Endothelial cell of umbilical vein (primary cell): Measurements from ENCODE around the gene PGAM1. TPM values are rescaled to one million over a fixed set of nuclear protein-coding genes. Genes with fewer than 3 reads are reported as not detected.
A peak's percentile ranks its signal among the peaks of the same experiment; 100 is the strongest.

Experiments used
- BruUV-seq: library from RNA; stranded (reverse); fragments of 400-500 nt; replicated peaks from 2 replicates; lab custom pipeline; 2021; lab: Mats Ljungman, UMichigan
- CTCF ChIA-PET: fragments of 300-600, 350-600 bp; sonication (Branson Sonifier 250); formaldehyde crosslinking; loops from one replicate; lab custom pipeline; 2021; ENCODE audit warnings: antibody characterized with exemption, inconsistent platforms; lab: Charles Lee
- POLR2A ChIA-PET: fragments of 300-600, 350-600 bp; sonication (Branson Sonifier 250); formaldehyde crosslinking; loops from one replicate; lab custom pipeline; 2021; ENCODE audit warnings: antibody characterized with exemption, inconsistent platforms; lab: Charles Lee
- DNase-seq: peaks from one replicate; pipeline ENCODE4 v3.0.0-alpha.2; 2011; ENCODE audit warnings: low read depth, low spot score
- FAIRE-seq: peaks from 2 replicates; lab custom pipeline; 2011; peaks lifted over from hg19 to GRCh38; lab: Jason Lieb, UNC
- H2AFZ ChIP-seq: 2 replicates; pipeline ENCODE4 v1.6.0; 2012; ENCODE audit warnings: low read depth, low read length, control low read depth, inconsistent platforms
- H3K27ac ChIP-seq: 2 replicates; pipeline ENCODE4 v1.5.1; 2011; ENCODE audit warnings: low read depth, mild to moderate bottlenecking, control low read depth, low read length, moderate library complexity; ENCODE audit not compliant: insufficient read depth
- H3K27me3 ChIP-seq, 2 experiments: 2 replicates each; pipeline versions ENCODE4 v1.6.0 to v1.6.1; 2011; ENCODE audit warnings: low read length in 2 of 2, mixed read lengths in 1 of 2; ENCODE audit not compliant: control insufficient read depth in 2 of 2, insufficient read depth in 2 of 2
- H3K36me3 ChIP-seq, 2 experiments: 2 replicates in 1 of 2; 3 replicates in 1 of 2; pipeline ENCODE4 v1.5.1; 2011; ENCODE audit warnings: low read length in 2 of 2, mild to moderate bottlenecking in 1 of 2, moderate library complexity in 1 of 2; ENCODE audit not compliant: control insufficient read depth in 2 of 2, insufficient read depth in 2 of 2; ENCODE audit errors: extremely low read depth in 1 of 2
- H3K4me1 ChIP-seq: 3 replicates; pipeline ENCODE4 v1.5.1; 2011; ENCODE audit warnings: mild to moderate bottlenecking, low read length; ENCODE audit not compliant: control insufficient read depth, insufficient read depth; ENCODE audit errors: extremely low read depth
- H3K4me2 ChIP-seq: 2 replicates; pipeline ENCODE4 v1.6.1; 2011; ENCODE audit warnings: low read length, control low read depth, mixed read lengths; ENCODE audit not compliant: insufficient read depth
- H3K4me3 ChIP-seq, 3 experiments: fragments of 200-600 bp in 1 of 3; sonication (generic), shearing (Covaris generic) in 1 of 3; replicated peaks in 1 of 3; 2 replicates each; pipeline ENCODE4 v1.5.1; 2011 to 2016; ENCODE audit warnings: control low read depth in 3 of 3, low read length in 3 of 3, mild to moderate bottlenecking in 2 of 3, inconsistent platforms in 1 of 3, low read depth in 1 of 3, moderate library complexity in 1 of 3; ENCODE audit not compliant: insufficient read depth in 1 of 3
- H3K79me2 ChIP-seq: 2 replicates; pipeline ENCODE4 v1.6.0; 2012; ENCODE audit warnings: low read length, inconsistent platforms; ENCODE audit not compliant: control insufficient read depth, insufficient read depth
- H3K9ac ChIP-seq: replicated peaks from 2 replicates; pipeline ENCODE3; 2011; ENCODE audit warnings: low read length, control low read depth; ENCODE audit not compliant: insufficient read depth; ENCODE audit errors: extremely low read depth
- H3K9me1 ChIP-seq: replicated peaks from 3 replicates; pipeline ENCODE4 v1.6.0; 2011; ENCODE audit warnings: mild to moderate bottlenecking, low read length; ENCODE audit not compliant: control insufficient read depth, insufficient read depth; ENCODE audit errors: extremely low read depth
- H3K9me3 ChIP-seq: replicated peaks from 2 replicates; pipeline ENCODE4 v1.5.1; 2012; ENCODE audit warnings: low read length, inconsistent platforms; ENCODE audit not compliant: control insufficient read depth, insufficient read depth
- H4K20me1 ChIP-seq: replicated peaks from 2 replicates; pipeline ENCODE3; 2011; ENCODE audit warnings: mild to moderate bottlenecking, low read length; ENCODE audit not compliant: control insufficient read depth, insufficient read depth; ENCODE audit errors: extremely low read depth
- CTCF ChIP-seq, 2 donors: IDR thresholded peaks; 1 replicate in 1 of 2; 2 replicates in 1 of 2; pipeline ENCODE4 v1.5.1; 2011; ENCODE audit warnings: low read length in 2 of 2, mild to moderate bottlenecking in 2 of 2, moderate library complexity in 2 of 2, control low read depth in 1 of 2, inconsistent platforms in 1 of 2, low read depth in 1 of 2; ENCODE audit not compliant: insufficient read depth in 1 of 2; ENCODE audit errors: extremely low read depth in 1 of 2
- EZH2 ChIP-seq: IDR thresholded peaks from 2 replicates; pipeline ENCODE4 v1.6.1; 2012; ENCODE audit warnings: borderline replicate concordance, low read depth, mild to moderate bottlenecking, moderate library complexity, low read length, inconsistent platforms; ENCODE audit not compliant: severe bottlenecking
- GATA2 ChIP-seq: IDR thresholded peaks from 2 replicates; pipeline ENCODE4 v1.7.0; 2011; ENCODE audit warnings: low read depth, mild to moderate bottlenecking, moderate library complexity, mixed read lengths, low read length; ENCODE audit not compliant: insufficient read length, insufficient read depth
- MAX ChIP-seq: IDR thresholded peaks from 2 replicates; pipeline ENCODE4 v1.6.1; 2011; ENCODE audit not compliant: insufficient read depth, insufficient read length
- MYC ChIP-seq: IDR thresholded peaks from one replicate; pipeline ENCODE4 v1.6.1; 2011; ENCODE audit warnings: mild to moderate bottlenecking, low read depth, low read length
- POLR2AphosphoS5 ChIP-seq: IDR thresholded peaks from 2 replicates; pipeline ENCODE4 v1.6.1; 2012; ENCODE audit warnings: low read depth, mild to moderate bottlenecking, control low read depth, low read length, moderate library complexity; ENCODE audit not compliant: insufficient read depth
- dilution Hi-C: fragments of 300-500 bp; cut with MboI; formaldehyde crosslinking; loops from one replicate; pipeline ENCODE4 v1.15.0; 2019; ENCODE audit warnings: low sequenced_read_pairs; ENCODE audit not compliant: extremely low pct_ligation_motif_present
- intact Hi-C: fragments of 100-400 bp; cut with micrococcal nuclease; formaldehyde crosslinking; loops from one replicate; pipeline ENCODE4 v1.10.0; 2022
- polyA plus RNA-seq, 4 experiments: library from polyadenylated mRNA; depleted of rRNA in 3 of 4; stranded (reverse) in 3 of 4; unstranded in 1 of 4; fragments of >200 nt; gene quantifications; 2 replicates each; pipeline versions ENCODE4 v1.2.1 to v1.2.3, GENCODE V29; 2011 to 2012; ENCODE audit warnings: missing spikeins in 1 of 4
- total RNA-seq: library from RNA; stranded (reverse); gene quantifications from 2 replicates; pipeline ENCODE4 v1.2.3, GENCODE V29; 2021

PGAM1 gene
- total and polyA plus RNA-seq, 2 donors (not counting 3 experiments of a cell fraction or from before 2014, with no cell fraction given) = 375 TPM

GRCh38 chr10:97434557-97434956 is 8.6 kb downstream of the PGAM1 start:
- TF ChIP-seq GATA2 (no peak), CTCF (IDR thresholded peaks at IDR 0.05; ENCODE audit: extremely low read depth in 1 of 2, insufficient read depth in 1 of 2, low read depth in 1 of 2, low read length in 2 of 2) (no peak), MAX (no peak), POLR2AphosphoS5 (peak; percentile 37)
- H3K4me3 ChIP-seq = no peak overlapping the region
- dilution Hi-C loops = no loop called here
- no peak overlapping the region for H3K9ac ChIP-seq
- intact Hi-C loops = no loop called here
- BruUV-seq = no TSS peak
- ChIA-PET CTCF (interaction anchor here (1.0 to 1.5 kb wide), 5 partner anchors 25 to 179 kb away, joined by 3 to 11 read pairs (median 3); no protein-coding TSS in a partner anchor), POLR2A (no interaction called here)
- DNase-seq (no peak), FAIRE-seq (no peak)
- H3K9me3 ChIP-seq = no peaks in the 10 kb centered on the region
- H3K4me2 ChIP-seq = no peak overlapping the region
- no peaks in the 10 kb centered on the region for H4K20me1 ChIP-seq
- H3K9me1 ChIP-seq = no peaks in the 10 kb centered on the region
- H2AFZ ChIP-seq = no peak overlapping the region
- no peaks in the 10 kb centered on the region for H3K27me3 ChIP-seq
- peaks cover 18 to 31% of the 10 kb centered on the region in 2 experiments for H3K36me3 ChIP-seq
- H3K4me1 ChIP-seq = no peaks in the 10 kb centered on the region
- H3K79me2 ChIP-seq = peaks cover 12% of the 10 kb centered on the region
- no peak overlapping the region for H3K27ac ChIP-seq

DNA sequence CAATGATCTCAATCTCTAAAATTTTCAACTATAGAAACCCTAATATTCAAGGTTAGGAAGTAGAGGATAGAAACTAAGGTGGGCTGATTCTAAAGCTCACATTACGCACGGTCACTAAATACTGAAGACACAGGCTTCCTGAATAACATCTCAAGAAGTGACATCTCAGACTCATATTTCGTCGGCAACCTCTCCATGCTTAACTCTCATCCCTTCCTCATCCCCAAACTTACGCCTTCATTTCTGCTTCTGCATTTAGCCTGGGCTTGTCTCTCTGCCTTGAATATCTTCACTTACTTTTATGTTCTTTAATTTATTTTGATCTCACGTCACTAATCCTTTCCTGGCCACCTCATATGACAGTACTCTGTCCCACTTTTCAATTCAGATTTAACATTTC is 9.2 kb downstream of the PGAM1 start:
- no peak for FAIRE-seq
- Histone ChIP-seq H3K36me3 (peaks cover 15 to 31% of the 10 kb centered on the region in 2 experiments), H4K20me1 (no peaks in the 10 kb centered on the region), H3K4me3 (no peak overlapping the region), H3K9ac (no peak overlapping the region), H2AFZ (no peak overlapping the region), H3K27me3 (no peaks in the 10 kb centered on the region), H3K4me1 (no peaks in the 10 kb centered on the region), H3K4me2 (no peak overlapping the region), H3K79me2 (peaks cover 7% of the 10 kb centered on the region), H3K27ac (no peak overlapping the region), H3K9me3 (no peaks in the 10 kb centered on the region), H3K9me1 (no peaks in the 10 kb centered on the region)
- CTCF ChIA-PET = interaction anchor here (1.1 kb wide), 1 partner anchor 33 kb away, joined by 4 read pairs; no protein-coding TSS in a partner anchor
- TF ChIP-seq MAX (no peak), CTCF (IDR thresholded peaks at IDR 0.05; ENCODE audit: extremely low read depth in 1 of 2, insufficient read depth in 1 of 2, low read depth in 1 of 2, low read length in 2 of 2) (no peak), MYC (no peak), EZH2 (no peak)
- POLR2A ChIA-PET = no interaction called here
- BruUV-seq = no TSS peak
- dilution Hi-C loops (no loop called here), intact Hi-C loops (no loop called here)
- DNase-seq = no peak
